Caco-2 (cell line): Measurements from ENCODE around the gene TMEM169. TPM values are rescaled to one million over a fixed set of nuclear protein-coding genes. Genes with fewer than 3 reads are reported as not detected.

Experiments
- BruUV-seq: library from RNA; stranded (reverse); fragments of 400-500 nt; replicated peaks from 2 replicates; lab custom pipeline; 2021; lab: Mats Ljungman, UMichigan
- CTCF ChIA-PET: fragments of 300-600 bp; sonication (Branson Sonifier 250); formaldehyde crosslinking; loops from one replicate; lab custom pipeline; 2022; ENCODE audit warnings: antibody characterized with exemption; lab: Charles Lee
- POLR2A ChIA-PET: fragments of 300-600 bp; sonication (Branson Sonifier 250); formaldehyde crosslinking; loops from one replicate; lab custom pipeline; 2022; ENCODE audit warnings: antibody characterized with exemption; lab: Charles Lee
- DNase-seq, 2 experiments: peaks; one replicate each; pipeline versions ENCODE4 v3.0.0 to v3.0.0-alpha.2; 2020 to 2022
- H3K27me3 ChIP-seq: replicated peaks from 2 replicates; pipeline ENCODE4 v1.6.0; 2011; ENCODE audit warnings: low read length; ENCODE audit not compliant: control insufficient read depth, insufficient read depth
- H3K36me3 ChIP-seq: 2 replicates; pipeline ENCODE4 v1.5.1; 2011; ENCODE audit warnings: low read length; ENCODE audit not compliant: control insufficient read depth, insufficient read depth
- H3K4me1 ChIP-seq: fragments of 250-450 bp; sonication (Bioruptor Pico); 2 replicates; pipeline ENCODE4 v1.5.1; 2020; ENCODE audit warnings: mild to moderate bottlenecking
- H3K4me3 ChIP-seq: 2 replicates; pipeline ENCODE4 v1.5.1; 2011; ENCODE audit warnings: low read depth, mild to moderate bottlenecking, control low read depth, low read length
- H3K9me3 ChIP-seq: fragments of 250-450 bp; sonication (Bioruptor Pico); 2 replicates; pipeline ENCODE4 v1.5.1; 2020; ENCODE audit warnings: mild to moderate bottlenecking, moderate library complexity
- H3K27ac Mint-ChIP-seq: one replicate; pipeline ENCODE4 v1.8.0; 2022; ENCODE audit warnings: mixed read lengths; ENCODE audit not compliant: unreplicated experiment
- H3K27me3 Mint-ChIP-seq: one replicate; pipeline ENCODE4 v1.8.0; 2022; ENCODE audit warnings: mixed read lengths; ENCODE audit not compliant: insufficient read depth, unreplicated experiment
- H3K36me3 Mint-ChIP-seq: one replicate; pipeline ENCODE4 v1.8.0; 2022; ENCODE audit warnings: mild to moderate bottlenecking, mixed read lengths; ENCODE audit not compliant: insufficient read depth, unreplicated experiment
- H3K4me1 Mint-ChIP-seq: one replicate; pipeline ENCODE4 v1.8.0; 2022; ENCODE audit warnings: low read depth, mixed read lengths; ENCODE audit not compliant: unreplicated experiment
- H3K4me3 Mint-ChIP-seq: one replicate; pipeline ENCODE4 v1.8.0; 2022; ENCODE audit warnings: mild to moderate bottlenecking, moderate library complexity, mixed read lengths; ENCODE audit not compliant: unreplicated experiment
- H3K9me3 Mint-ChIP-seq: one replicate; pipeline ENCODE4 v1.8.0; 2022; ENCODE audit warnings: mixed read lengths; ENCODE audit not compliant: unreplicated experiment
- intact Hi-C: fragments of 100-400 bp; cut with micrococcal nuclease; formaldehyde crosslinking; loops from one replicate; pipeline ENCODE4 v1.10.0; 2022; ENCODE audit not compliant: unreplicated experiment
- total RNA-seq: library from RNA; stranded (reverse); gene quantifications from 2 replicates; pipeline ENCODE4 v1.2.3, GENCODE V29; 2022
- TF ChIP-seq, protein P1 (sequence below), 2 experiments: fragments of 200-600 bp in 1 of 2; IDR thresholded peaks; 1 replicate in 1 of 2; 2 replicates in 1 of 2; pipeline versions ENCODE4 v1.5.1 to v1.8.0; 2011 to 2022; ENCODE audit warnings: antibody characterized with exemption in 1 of 2, control low read depth in 1 of 2, inconsistent platforms in 1 of 2, low read depth in 1 of 2, low read length in 1 of 2, mild to moderate bottlenecking in 1 of 2, moderate library complexity in 1 of 2; ENCODE audit not compliant: insufficient read depth in 1 of 2, severe bottlenecking in 1 of 2, unreplicated experiment in 1 of 2

TMEM169 gene
- total RNA-seq, 1 experiment from 2014 or later = 1.3 TPM

DNA sequence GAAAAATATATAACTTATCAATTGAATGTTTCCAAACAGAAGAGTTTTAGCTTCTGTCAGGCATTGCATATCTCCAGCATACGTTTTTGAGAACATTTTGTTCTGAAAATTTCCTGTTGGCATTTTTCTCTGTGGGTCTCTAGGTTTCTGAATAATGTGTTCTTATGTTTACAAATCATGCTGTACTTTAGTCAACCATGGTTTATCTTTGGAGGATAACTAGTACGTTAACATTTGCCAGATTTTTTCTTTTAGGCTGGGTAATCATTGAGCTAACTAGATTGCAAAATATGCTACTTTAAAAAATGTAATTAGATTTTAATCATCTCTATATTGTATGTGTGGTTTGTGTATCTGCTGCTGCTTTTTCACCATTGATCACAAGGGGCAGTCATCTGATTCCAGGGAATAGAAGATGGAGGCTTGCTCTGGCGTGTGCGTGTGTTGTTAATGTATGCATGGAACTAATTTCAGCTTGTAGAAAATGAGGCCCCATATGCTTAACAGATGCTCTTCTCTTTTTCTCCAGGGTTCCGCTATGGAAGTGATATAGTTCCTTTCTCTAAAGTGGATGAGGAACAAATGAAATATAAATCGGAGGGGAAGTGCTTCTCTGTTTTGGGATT lies 48.7 kb downstream of the TMEM169 start:
- CTCF ChIA-PET = no interaction called here
- no peaks in the 10 kb centered on the region for H3K4me1 ChIP-seq
- Mint-ChIP-seq H3K36me3 (peaks cover 84% of the 10 kb centered on the region), H3K27ac (no peak overlapping the region), H3K4me3 (no peak overlapping the region), H3K27me3 (no peaks in the 10 kb centered on the region), H3K9me3 (no peaks in the 10 kb centered on the region), H3K4me1 (peaks cover 5% of the 10 kb centered on the region)
- no peak for DNase-seq
- H3K4me3 ChIP-seq = no peak overlapping the region
- no TSS peak for BruUV-seq
- TF ChIP-seq, protein P1, sequence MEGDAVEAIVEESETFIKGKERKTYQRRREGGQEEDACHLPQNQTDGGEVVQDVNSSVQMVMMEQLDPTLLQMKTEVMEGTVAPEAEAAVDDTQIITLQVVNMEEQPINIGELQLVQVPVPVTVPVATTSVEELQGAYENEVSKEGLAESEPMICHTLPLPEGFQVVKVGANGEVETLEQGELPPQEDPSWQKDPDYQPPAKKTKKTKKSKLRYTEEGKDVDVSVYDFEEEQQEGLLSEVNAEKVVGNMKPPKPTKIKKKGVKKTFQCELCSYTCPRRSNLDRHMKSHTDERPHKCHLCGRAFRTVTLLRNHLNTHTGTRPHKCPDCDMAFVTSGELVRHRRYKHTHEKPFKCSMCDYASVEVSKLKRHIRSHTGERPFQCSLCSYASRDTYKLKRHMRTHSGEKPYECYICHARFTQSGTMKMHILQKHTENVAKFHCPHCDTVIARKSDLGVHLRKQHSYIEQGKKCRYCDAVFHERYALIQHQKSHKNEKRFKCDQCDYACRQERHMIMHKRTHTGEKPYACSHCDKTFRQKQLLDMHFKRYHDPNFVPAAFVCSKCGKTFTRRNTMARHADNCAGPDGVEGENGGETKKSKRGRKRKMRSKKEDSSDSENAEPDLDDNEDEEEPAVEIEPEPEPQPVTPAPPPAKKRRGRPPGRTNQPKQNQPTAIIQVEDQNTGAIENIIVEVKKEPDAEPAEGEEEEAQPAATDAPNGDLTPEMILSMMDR (IDR thresholded peaks at IDR 0.05; ENCODE audit: insufficient read depth in 1 of 2, low read depth in 1 of 2, low read length in 1 of 2, severe bottlenecking in 1 of 2, unreplicated experiment in 1 of 2) = peak in 1 of 2 experiments; percentile 15
- H3K9me3 ChIP-seq = no peaks in the 10 kb centered on the region
- H3K36me3 ChIP-seq = peaks cover 4% of the 10 kb centered on the region
- POLR2A ChIA-PET = no interaction called here
- H3K27me3 ChIP-seq = no peaks in the 10 kb centered on the region
- intact Hi-C loops = no loop called here

DNA sequence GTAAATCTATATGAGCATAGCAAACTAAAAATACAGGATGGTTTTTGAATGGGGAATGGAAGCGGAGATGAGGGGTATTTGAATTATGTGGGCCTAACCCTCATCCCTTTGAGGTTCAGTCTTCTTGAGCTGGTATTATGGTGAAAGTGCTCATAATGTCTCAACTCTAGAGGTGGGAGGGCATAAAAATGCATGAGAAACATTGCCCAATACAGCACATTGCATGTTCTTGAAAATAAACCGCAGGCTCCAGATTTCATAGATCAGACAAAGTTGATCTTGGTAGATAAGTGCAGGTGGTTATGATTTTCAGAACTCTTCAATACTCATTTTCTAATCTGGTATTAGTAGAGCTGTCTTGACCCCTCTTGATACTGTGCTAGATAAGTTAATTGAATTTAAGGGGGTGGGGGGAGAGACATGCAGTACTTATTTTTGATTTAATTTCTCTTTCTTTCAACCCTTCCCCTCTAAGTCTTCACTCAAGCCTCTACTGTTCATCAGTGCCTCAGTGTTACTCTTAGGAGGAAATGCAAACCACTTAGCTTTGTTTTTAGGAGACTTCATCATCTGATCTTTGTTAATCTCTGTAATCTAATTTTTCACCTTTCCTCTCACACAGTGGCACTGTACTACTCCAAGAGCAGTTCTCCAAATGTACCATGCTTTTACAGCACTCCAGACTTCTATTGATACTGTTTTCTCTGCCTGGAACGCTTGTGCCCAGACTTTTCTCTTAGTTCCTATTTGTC lies 49.6 kb downstream of the TMEM169 start:
- Mint-ChIP-seq H3K4me3 (no peak overlapping the region), H3K36me3 (peaks cover 93% of the 10 kb centered on the region), H3K27ac (no peak overlapping the region), H3K27me3 (no peaks in the 10 kb centered on the region), H3K4me1 (peaks cover 5% of the 10 kb centered on the region), H3K9me3 (no peaks in the 10 kb centered on the region)
- peaks cover 2% of the 10 kb centered on the region for H3K36me3 ChIP-seq
- no TSS peak for BruUV-seq
- no peak for DNase-seq
- no peaks in the 10 kb centered on the region for H3K27me3 ChIP-seq
- H3K9me3 ChIP-seq = no peaks in the 10 kb centered on the region
- intact Hi-C loops = no loop called here
- no peak overlapping the region for H3K4me3 ChIP-seq
- ChIA-PET POLR2A (interaction anchor here (0.6 kb wide), 1 partner anchor 18 kb away, joined by 3 read pairs; no protein-coding TSS in a partner anchor), CTCF (interaction anchor here (0.8 kb wide), 1 partner anchor 68 kb away, joined by 4 read pairs; no protein-coding TSS in a partner anchor)
- TF ChIP-seq, protein P1 (IDR thresholded peaks at IDR 0.05; ENCODE audit: insufficient read depth in 1 of 2, low read depth in 1 of 2, low read length in 1 of 2, severe bottlenecking in 1 of 2, unreplicated experiment in 1 of 2) = no peak
- H3K4me1 ChIP-seq = no peaks in the 10 kb centered on the region

DNA sequence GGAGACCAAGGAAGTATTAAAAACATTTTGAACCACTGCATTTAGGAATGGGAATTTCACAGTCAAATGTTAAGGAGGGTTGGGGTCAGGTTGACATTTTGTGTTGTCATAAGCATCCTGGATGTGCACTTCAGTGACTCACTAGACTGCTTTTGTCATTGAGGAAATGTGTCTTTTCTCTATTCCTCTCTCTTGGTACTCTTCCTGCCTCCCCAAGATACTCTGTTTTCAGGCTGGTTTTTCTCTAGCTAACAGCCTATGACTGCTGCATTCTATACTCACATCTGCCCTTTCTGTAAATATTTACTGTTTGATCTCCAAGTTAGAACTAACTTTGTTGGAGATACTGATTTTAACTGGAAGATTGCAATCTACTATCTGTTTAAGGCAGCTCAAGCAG lies 50.9 kb downstream of the TMEM169 start:
- no TSS peak for BruUV-seq
- H3K4me3 Mint-ChIP-seq = no peak overlapping the region
- H3K27me3 Mint-ChIP-seq = no peaks in the 10 kb centered on the region
- H3K36me3 ChIP-seq = peaks cover 2% of the 10 kb centered on the region
- no peaks in the 10 kb centered on the region for H3K4me1 ChIP-seq
- DNase-seq = no peak
- ChIA-PET CTCF (no interaction called here), POLR2A (no interaction called here)
- TF ChIP-seq, protein P1 (IDR thresholded peaks at IDR 0.05; ENCODE audit: insufficient read depth in 1 of 2, low read depth in 1 of 2, low read length in 1 of 2, severe bottlenecking in 1 of 2, unreplicated experiment in 1 of 2) = no peak
- no peaks in the 10 kb centered on the region for H3K27me3 ChIP-seq
- H3K4me1 Mint-ChIP-seq = peaks cover 5% of the 10 kb centered on the region
- no peak overlapping the region for H3K27ac Mint-ChIP-seq
- intact Hi-C loops = no loop called here
- H3K4me3 ChIP-seq = no peak overlapping the region
- H3K36me3 Mint-ChIP-seq = peaks cover 89% of the 10 kb centered on the region
- no peaks in the 10 kb centered on the region for H3K9me3 ChIP-seq
- H3K9me3 Mint-ChIP-seq = no peaks in the 10 kb centered on the region
